CD4-positive, alpha-beta T cell (primary cell): ENCODE measurements around the gene TMEM208. TPM values are rescaled to one million over a fixed set of nuclear protein-coding genes. Genes with fewer than 3 reads are reported as not detected.

Experiments
- ATAC-seq: fragments of 200-7000 bp; cut with Tn5 transposase; one replicate; pipeline ENCODE4 v1.10.0; 2022; ENCODE audit warnings: mild to moderate bottlenecking; ENCODE audit not compliant: poor library complexity
- CTCF ChIA-PET: fragments of 350-600 bp; sonication (Branson Sonifier 250); formaldehyde crosslinking; loops from one replicate; lab custom pipeline; 2021; ENCODE audit warnings: antibody characterized with exemption, inconsistent platforms; lab: Charles Lee
- POLR2A ChIA-PET: fragments of 350-600 bp; sonication (Branson Sonifier 250); formaldehyde crosslinking; loops from one replicate; lab custom pipeline; 2021; ENCODE audit warnings: antibody characterized with exemption, inconsistent platforms; lab: Charles Lee
- DNase-seq, 14 experiments: peaks; one replicate each; pipeline ENCODE4 v3.0.0-alpha.2; 2013 to 2020; ENCODE audit warnings: mixed read lengths in 2 of 14
- H3K27ac ChIP-seq, 2 donors: one replicate each; pipeline versions ENCODE4 v1.5.1 to v1.7.0; 2013; ENCODE audit warnings: low read length in 2 of 2, low read depth in 1 of 2, mild to moderate bottlenecking in 1 of 2
- H3K27me3 ChIP-seq, 2 experiments: 1 replicate in 1 of 2; 2 replicates in 1 of 2; pipeline versions ENCODE4 v1.6.1 to v1.7.0; 2013; ENCODE audit warnings: low read length in 2 of 2, control low read depth in 1 of 2, mild to moderate bottlenecking in 1 of 2, moderate library complexity in 1 of 2; ENCODE audit not compliant: insufficient read depth in 2 of 2, control insufficient read depth in 1 of 2
- H3K36me3 ChIP-seq: one replicate; pipeline ENCODE4 v1.6.1; 2013; ENCODE audit warnings: low read length, control low read depth; ENCODE audit not compliant: insufficient read depth
- H3K4me1 ChIP-seq: one replicate; pipeline ENCODE4 v1.6.1; 2013; ENCODE audit warnings: low read length, control low read depth; ENCODE audit not compliant: insufficient read depth
- H3K4me3 ChIP-seq: one replicate; pipeline ENCODE4 v1.5.1; 2013; ENCODE audit warnings: mild to moderate bottlenecking, low read length, moderate library complexity
- H3K9me3 ChIP-seq, 2 experiments: 1 replicate in 1 of 2; 2 replicates in 1 of 2; pipeline versions ENCODE4 v1.6.1 to v1.7.0; 2013; ENCODE audit warnings: low read length in 2 of 2, mild to moderate bottlenecking in 2 of 2, control low read depth in 1 of 2, moderate library complexity in 1 of 2; ENCODE audit not compliant: control insufficient read depth in 1 of 2, insufficient read depth in 1 of 2
- H3K27ac Mint-ChIP-seq: one replicate; pipeline ENCODE4 v1.8.0; 2020; ENCODE audit warnings: mixed read lengths
- H3K27me3 Mint-ChIP-seq: one replicate; pipeline ENCODE4 v1.8.0; 2021; ENCODE audit warnings: mixed read lengths
- H3K36me3 Mint-ChIP-seq: one replicate; pipeline ENCODE4 v1.8.0; 2021; ENCODE audit warnings: low read depth, mixed read lengths
- H3K4me1 Mint-ChIP-seq: one replicate; pipeline ENCODE4 v1.8.0; 2021; ENCODE audit warnings: low read depth, mixed read lengths
- H3K4me3 Mint-ChIP-seq: one replicate; pipeline ENCODE4 v1.8.0; 2020; ENCODE audit warnings: mild to moderate bottlenecking, mixed read lengths
- H3K9me3 Mint-ChIP-seq: one replicate; pipeline ENCODE4 v1.8.0; 2020; ENCODE audit warnings: mixed read lengths
- CTCF ChIP-seq: fragments of 200-600 bp; IDR thresholded peaks from one replicate; pipeline ENCODE4 v1.8.0; 2022; ENCODE audit warnings: antibody characterized with exemption, mild to moderate bottlenecking
- intact Hi-C, 2 experiments: fragments of 100-400 bp; cut with DNase I in 1 of 2; cut with micrococcal nuclease in 1 of 2; formaldehyde crosslinking; loops; one replicate each; pipeline versions ENCODE4 v1.15.1 to v1.9.0; 2023 to 2025; cut with DNase I, micrococcal nuclease
- total RNA-seq, 174 experiments: library from RNA in 2 of 174; stranded (reverse) in 2 of 174; gene quantifications; one replicate each; pipeline ENCODE4 v1.2.3 and lab custom pipeline; 2021 to 2026

TMEM208 gene
- total RNA-seq, 2 experiments from 2014 or later, result 35.8 to 37.6 TPM

- H3K4me3 ChIP-seq, result no peak overlapping the region
- Mint-ChIP-seq H3K9me3 (no peaks in the 10 kb centered on the region), H3K36me3 (peaks cover 77% of the 10 kb centered on the region), H3K27me3 (no peaks in the 10 kb centered on the region), H3K4me1 (peaks cover 43% of the 10 kb centered on the region), H3K4me3 (peak overlapping the region; percentile 26), H3K27ac (no peak overlapping the region)
- DNase-seq (no peak), ATAC-seq (no peak)
- intact Hi-C loops, result no loop called here
- peaks cover 44% of the 10 kb centered on the region for H3K4me1 ChIP-seq
- ChIA-PET CTCF (no interaction called here), POLR2A (interaction anchor here (0.6 to 1.3 kb wide), 2 partner anchors 30 to 244 kb away, joined by 4 to 5 read pairs; partner anchors contain the start of gene TMEM208)
- no peaks in the 10 kb centered on the region for H3K9me3 ChIP-seq
- peaks cover 73% of the 10 kb centered on the region for H3K36me3 ChIP-seq
- no peak for TF ChIP-seq CTCF
- H3K27me3 ChIP-seq, result no peaks in the 10 kb centered on the region
- no peak overlapping the region for H3K27ac ChIP-seq
Measured at GRCh38 chr16:67196881-67197280, 30.0 kb upstream of the TMEM208 start.

DNA sequence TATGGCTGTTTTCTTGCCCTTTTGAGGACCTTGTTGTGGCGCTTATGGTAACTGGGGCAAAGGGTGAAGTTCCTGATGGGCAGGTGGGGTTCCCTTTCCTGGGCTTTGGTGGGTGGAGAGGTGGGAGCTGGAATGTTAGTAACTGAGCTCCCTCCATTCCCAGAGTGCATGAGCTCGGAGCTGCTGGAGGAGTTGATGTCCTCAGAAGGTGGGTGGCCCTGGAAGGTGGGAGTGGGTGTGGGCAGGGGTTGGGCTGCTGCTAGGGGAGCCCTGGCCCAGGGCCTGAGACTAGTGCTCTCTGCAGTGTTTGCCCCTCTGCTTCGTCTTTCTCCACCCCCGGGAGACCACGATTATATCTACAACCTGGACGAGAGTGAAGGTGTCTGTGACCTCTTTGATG is 29.2 kb upstream of the TMEM208 start:
- no peak overlapping the region for H3K4me3 Mint-ChIP-seq
- ATAC-seq (no peak), DNase-seq (no peak)
- H3K27me3 ChIP-seq, result no peaks in the 10 kb centered on the region
- H3K9me3 ChIP-seq, result no peaks in the 10 kb centered on the region
- H3K36me3 ChIP-seq, result peaks cover 81% of the 10 kb centered on the region
- H3K4me1 ChIP-seq, result peaks cover 38% of the 10 kb centered on the region
- TF ChIP-seq CTCF, result no peak
- H3K27ac ChIP-seq, result no peak overlapping the region
- H3K4me1 Mint-ChIP-seq, result peaks cover 37% of the 10 kb centered on the region
- H3K36me3 Mint-ChIP-seq, result peaks cover 77% of the 10 kb centered on the region
- no peak overlapping the region for H3K27ac Mint-ChIP-seq
- no peaks in the 10 kb centered on the region for H3K27me3 Mint-ChIP-seq
- no peak overlapping the region for H3K4me3 ChIP-seq
- POLR2A ChIA-PET, result interaction anchor here (0.6 to 0.9 kb wide), 2 partner anchors 29 to 245 kb away, joined by 4 to 5 read pairs; partner anchors contain the start of gene TMEM208
- intact Hi-C loops, result no loop called here
- H3K9me3 Mint-ChIP-seq, result no peaks in the 10 kb centered on the region
- CTCF ChIA-PET, result interaction anchor here (0.5 to 1.5 kb wide), 4 partner anchors 20 to 281 kb away, joined by 3 to 6 read pairs (median 3); partner anchors contain the start of gene TMEM208

DNA sequence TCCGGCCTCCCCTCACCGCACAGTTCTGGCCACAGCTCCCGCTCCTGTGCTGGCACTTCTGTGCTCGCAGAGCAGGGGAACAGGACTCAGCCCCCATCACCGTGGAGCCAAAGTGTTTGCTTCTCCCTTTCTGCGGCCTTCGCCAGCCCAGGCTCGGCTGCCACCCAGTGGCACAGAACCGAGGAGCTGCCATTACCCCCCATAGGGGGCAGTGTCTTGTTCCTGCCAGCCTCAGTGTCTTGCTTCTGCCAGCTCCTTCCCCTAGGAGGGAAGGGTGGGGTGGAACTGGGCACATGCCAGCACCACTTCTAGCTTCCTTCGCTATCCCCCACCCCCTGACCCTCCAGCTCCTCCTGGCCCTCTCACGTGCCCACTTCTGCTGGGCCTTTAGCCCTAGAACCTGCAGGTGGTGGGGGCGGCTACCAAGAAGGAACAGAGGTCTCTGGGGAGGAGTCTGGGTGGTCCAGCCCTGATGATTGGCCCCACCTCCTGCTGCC is 28.6 kb upstream of the TMEM208 start:
- intact Hi-C loops, result no loop called here
- peaks cover 32% of the 10 kb centered on the region for H3K4me1 ChIP-seq
- peak overlapping the region; percentile 30 for H3K27ac Mint-ChIP-seq
- no peaks in the 10 kb centered on the region for H3K9me3 Mint-ChIP-seq
- peak; percentile 58 for ATAC-seq
- H3K36me3 Mint-ChIP-seq, result peaks cover 77% of the 10 kb centered on the region
- peak overlapping the region; percentile 20 for H3K4me3 Mint-ChIP-seq
- H3K27me3 Mint-ChIP-seq, result no peaks in the 10 kb centered on the region
- H3K27ac ChIP-seq, result no peak overlapping the region
- no peak overlapping the region for H3K4me3 ChIP-seq
- ChIA-PET CTCF (interaction anchor here (0.5 to 1.5 kb wide), 4 partner anchors 19 to 280 kb away, joined by 3 to 6 read pairs (median 3); partner anchors contain the start of gene TMEM208), POLR2A (interaction anchor here (0.9 kb wide), 1 partner anchor 29 kb away, joined by 4 read pairs; the partner anchor contains the start of gene TMEM208)
- peaks cover 80% of the 10 kb centered on the region for H3K36me3 ChIP-seq
- peak in 3 of 14 experiments; percentile 19 to 59 (median 43) for DNase-seq
- no peak for TF ChIP-seq CTCF
- no peaks in the 10 kb centered on the region for H3K9me3 ChIP-seq
- H3K27me3 ChIP-seq, result no peaks in the 10 kb centered on the region
- peaks cover 31% of the 10 kb centered on the region for H3K4me1 Mint-ChIP-seq
